GM18499 (cell line): ENCODE results near the gene GGTA1.

Experiments
- ATAC-seq: cut with Tn5 transposase; IDR thresholded peaks from one replicate; pipeline ENCODE4 v1.9.1; 2021; ENCODE audit warnings: moderate number of reproducible peaks; ENCODE audit not compliant: insufficient read depth, unreplicated experiment

GGTA1 gene

DNA sequence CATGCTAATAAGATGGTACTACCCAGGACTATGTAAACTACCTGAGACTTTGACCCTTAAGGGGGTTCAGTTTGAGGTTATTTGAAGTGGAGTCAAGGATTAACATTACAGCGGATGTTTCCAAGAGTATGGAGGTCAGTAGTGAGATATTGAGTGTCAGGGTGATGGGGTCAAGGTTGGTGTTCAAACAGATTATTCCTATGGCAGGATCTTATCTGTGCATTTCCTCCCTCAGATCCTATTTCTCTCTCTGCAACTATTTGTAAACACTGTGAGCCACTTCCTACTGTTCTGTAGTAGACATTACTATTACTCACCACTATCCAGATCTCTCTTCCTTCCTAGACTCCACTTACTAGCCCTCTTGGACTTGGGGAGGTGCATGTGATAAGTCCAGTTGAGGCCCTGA is 75.6 kb downstream of the GGTA1 start:
- no peak for ATAC-seq

DNA sequence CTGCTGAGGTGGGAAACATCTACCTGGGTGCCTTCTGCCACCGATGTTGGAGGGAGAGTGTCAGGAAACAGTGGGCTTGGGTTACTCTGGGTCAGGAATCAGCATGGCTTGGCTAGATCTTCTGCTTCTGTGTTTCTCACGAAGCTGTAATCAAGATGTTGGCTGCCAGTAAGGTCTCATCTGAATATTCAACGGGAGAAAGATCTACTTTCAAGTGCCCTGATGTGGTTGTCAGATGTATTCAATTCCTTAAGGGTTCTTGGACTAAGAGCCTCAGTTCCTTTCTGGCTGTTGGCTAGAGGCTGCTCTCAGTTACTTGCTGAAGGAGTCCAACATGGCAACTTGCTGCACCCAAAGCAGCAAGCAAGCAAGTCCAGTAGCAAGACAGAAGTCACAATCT is 87.7 kb downstream of the GGTA1 start:
- no peak for ATAC-seq

DNA sequence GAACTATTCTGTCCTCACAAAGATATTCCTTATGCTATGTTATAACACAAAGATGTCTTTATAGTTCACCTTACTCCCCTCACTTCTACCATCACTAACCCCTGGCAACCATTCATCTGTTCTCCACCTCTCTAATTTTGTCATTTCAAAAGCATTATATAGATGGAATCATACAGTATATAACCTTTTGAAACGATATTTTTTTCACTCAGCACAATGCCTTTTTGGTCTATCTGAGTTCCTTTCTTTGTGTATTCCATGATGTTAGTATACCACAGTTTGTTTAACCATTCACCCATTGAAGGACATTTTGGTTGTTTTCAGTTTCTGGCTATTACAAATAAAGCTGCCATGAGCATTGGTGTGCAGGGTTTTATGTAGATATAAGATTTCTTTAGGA is 93.7 kb downstream of the GGTA1 start:
- no peak for ATAC-seq
